K562 (cell line): ENCODE results near the gene MMP23B. TPM values are rescaled to one million over a fixed set of nuclear protein-coding genes. Genes with fewer than 3 reads are reported as not detected.

Source experiments
- CEBPG ChIP-seq, 3 experiments: fragments of 200-800 bp in 1 of 3; sonication (Bioruptor generic) in 1 of 3; sonication (generic) in 1 of 3; formaldehyde crosslinking in 1 of 3; IDR thresholded peaks in 2 of 3; conservative IDR thresholded peaks in 1 of 3; 2 replicates each; pipeline versions ENCODE4 v1.6.1 to v1.8.0; 2016 to 2022; ENCODE audit warnings: missing compliant biosample characterization in 2 of 3, missing genetic modification characterization in 2 of 3, mild to moderate bottlenecking in 1 of 3, missing genetic modification reagents in 1 of 3
- CREB3 ChIP-seq: fragments of 450-650 bp; conservative IDR thresholded peaks from 2 replicates; pipeline ENCODE4 v1.6.1; 2016; ENCODE audit warnings: missing genetic modification characterization, low read depth, mild to moderate bottlenecking, missing compliant biosample characterization, moderate library complexity
- FOS ChIP-seq: IDR thresholded peaks from 3 replicates; pipeline ENCODE4 v1.6.1; 2011; ENCODE audit not compliant: insufficient read length; ENCODE audit errors: extremely low read depth
- FOXA3 ChIP-seq, 2 experiments: fragments of 450-650 bp in 1 of 2; sonication (generic) in 1 of 2; formaldehyde crosslinking; IDR thresholded peaks in 1 of 2; conservative IDR thresholded peaks in 1 of 2; 2 replicates each; pipeline versions ENCODE4 v1.4.0 to v1.8.0; 2020 to 2022; ENCODE audit warnings: mild to moderate bottlenecking in 2 of 2, missing genetic modification reagents in 1 of 2
- MCM3 ChIP-seq: fragments of 450-650 bp; IDR thresholded peaks from 2 replicates; pipeline ENCODE4 v1.6.1; 2016
- PATZ1 ChIP-seq: fragments of 250-450 bp; sonication (Bioruptor Pico); IDR thresholded peaks from 2 replicates; pipeline ENCODE4 v1.5.0; 2020; ENCODE audit warnings: mild to moderate bottlenecking, borderline replicate concordance
- PBX2 ChIP-seq, 2 experiments: IDR thresholded peaks in 1 of 2; conservative IDR thresholded peaks in 1 of 2; 2 replicates each; pipeline ENCODE4 v1.6.1; 2016; ENCODE audit warnings: low read depth in 2 of 2, mild to moderate bottlenecking in 1 of 2, missing compliant biosample characterization in 1 of 2, missing genetic modification characterization in 1 of 2, moderate library complexity in 1 of 2
- RNF2 ChIP-seq: sonication (generic); IDR thresholded peaks from 2 replicates; pipeline ENCODE4 v1.6.1; 2016
- SAFB2 ChIP-seq: fragments of 200-400 bp; formaldehyde crosslinking; IDR thresholded peaks from 2 replicates; pipeline ENCODE4 v1.6.1; 2018; ENCODE audit warnings: borderline replicate concordance, low read length, low read depth, moderate library complexity; ENCODE audit not compliant: severe bottlenecking
- SMAD3 ChIP-seq: fragments of 450-650 bp; formaldehyde crosslinking; conservative IDR thresholded peaks from 2 replicates; pipeline ENCODE4 v1.4.0; 2020; ENCODE audit warnings: mild to moderate bottlenecking
- TAL1 ChIP-seq: fragments of 450-650 bp; IDR thresholded peaks from 2 replicates; pipeline ENCODE4 v1.6.1; 2016; ENCODE audit warnings: mild to moderate bottlenecking
- TGIF2 ChIP-seq: sonication (generic); formaldehyde crosslinking; IDR thresholded peaks from 2 replicates; pipeline ENCODE4 v1.8.1; 2022; ENCODE audit warnings: mild to moderate bottlenecking, missing genetic modification reagents, moderate library complexity
- ZFP1 ChIP-seq: fragments of 450-650 bp; formaldehyde crosslinking; IDR thresholded peaks from 2 replicates; pipeline ENCODE4 v1.4.0; 2020; ENCODE audit warnings: mild to moderate bottlenecking, mixed read lengths
- ZHX1 ChIP-seq: fragments of 150-350 bp; conservative IDR thresholded peaks from 2 replicates; pipeline ENCODE4 v1.6.1; 2014; ENCODE audit warnings: low read length
- ZNF444 ChIP-seq: fragments of 250-450 bp; sonication (Bioruptor Pico); IDR thresholded peaks from 2 replicates; pipeline ENCODE4 v1.4.0; 2020; ENCODE audit warnings: mild to moderate bottlenecking, moderate library complexity
- ZNF668 ChIP-seq: fragments of 250-450 bp; sonication (Bioruptor Pico); IDR thresholded peaks from 2 replicates; pipeline ENCODE4 v1.8.0; 2022; ENCODE audit warnings: mild to moderate bottlenecking, inconsistent platforms
- ZZZ3 ChIP-seq: fragments of 450-650 bp; IDR thresholded peaks from 2 replicates; pipeline ENCODE4 v1.6.1; 2016; ENCODE audit warnings: antibody characterized with exemption, mild to moderate bottlenecking, moderate library complexity
- polyA plus RNA-seq, 8 experiments: library from polyadenylated mRNA; depleted of rRNA in 4 of 8; stranded (reverse) in 5 of 8; unstranded in 3 of 8; fragments of >200 nt; fragmentation: Nextera tagmentation in 2 of 8; fragmentation: Illumina TruSeq in 1 of 8; extraction: Ambion mirVana in 2 of 8; extraction: Trizol in 1 of 8; gene quantifications; 2 replicates each; pipeline versions ENCODE4 v1.2.1 to v1.2.3, GENCODE V29; 2011 to 2014; ENCODE audit warnings: inconsistent platforms in 1 of 8, missing spikeins in 1 of 8
- total RNA-seq, 7 experiments: library from RNA; depleted of rRNA in 6 of 7; stranded (reverse); fragments of >200 nt in 6 of 7; fragmentation: Illumina TruSeq in 2 of 7; extraction: Trizol in 2 of 7; gene quantifications; 2 replicates each; pipeline versions ENCODE4 v1.2.1 to v1.2.3, GENCODE V29; 2011 to 2021; ENCODE audit warnings: low replicate concordance in 1 of 7

MMP23B gene
- total and polyA plus RNA-seq, 9 of the 15 experiments (the other 6 are each of a cell fraction or from before 2014, with no cell fraction given): 0.28 to 1.2 (median 0.41) TPM; not detected in 5

GRCh38 chr1:1609822-1610485 is 22.0 kb upstream of the MMP23B start (continued):
- 0 out of 4 replicates have a peak, but pooled peaks of 1 of the 2 experiments have one; percentile 5 for TF ChIP-seq FOXA3 (CRISPR knock-in tag; conservative IDR thresholded peaks at IDR 0.05 in 1 of 2, IDR thresholded peaks at IDR 0.05 in 1 of 2)
- no peak for TF ChIP-seq PBX2 (CRISPR knock-in tag; IDR thresholded peaks at IDR 0.05; ENCODE audit: low read depth)
- peak; percentile 67 for TF ChIP-seq PBX2 (tag; conservative IDR thresholded peaks at IDR 0.05; ENCODE audit: low read depth)
- no peak for TF ChIP-seq FOS
- TF ChIP-seq ZNF444 (CRISPR knock-in tag): peak; percentile 69; the same call in 1 of the 2 replicates
- TF ChIP-seq ZFP1 (CRISPR knock-in tag): 0 out of 2 replicates have a peak, but pooled peaks have one; percentile 50
- peak; percentile 93 for TF ChIP-seq ZNF668 (CRISPR knock-in tag)
- TF ChIP-seq SMAD3: peak; percentile 96
- no peak for TF ChIP-seq ZZZ3
- TF ChIP-seq TAL1: no peak
- no peak for TF ChIP-seq CEBPG (CRISPR knock-in tag; IDR thresholded peaks at IDR 0.05)
- TF ChIP-seq CEBPG (tag; conservative IDR thresholded peaks at IDR 0.05 in 1 of 2, IDR thresholded peaks at IDR 0.05 in 1 of 2): no peak
- no peak for TF ChIP-seq MCM3
- no peak for TF ChIP-seq TGIF2 (CRISPR knock-in tag)
- 0 out of 2 replicates have a peak, but pooled peaks have one; percentile 35 for TF ChIP-seq PATZ1 (CRISPR knock-in tag)
- TF ChIP-seq RNF2: no peak
- no peak for TF ChIP-seq ZHX1
- TF ChIP-seq CREB3: peak; percentile 98
- TF ChIP-seq SAFB2: no peak
